NCI-H526 (cell line): ENCODE data around the gene TTLL9.

ENCODE experiments used
- DNase-seq, 2 experiments: peaks; one replicate each; lab custom pipeline; 2025; lab: John Stamatoyannopoulos, UW

TTLL9 gene

DNA sequence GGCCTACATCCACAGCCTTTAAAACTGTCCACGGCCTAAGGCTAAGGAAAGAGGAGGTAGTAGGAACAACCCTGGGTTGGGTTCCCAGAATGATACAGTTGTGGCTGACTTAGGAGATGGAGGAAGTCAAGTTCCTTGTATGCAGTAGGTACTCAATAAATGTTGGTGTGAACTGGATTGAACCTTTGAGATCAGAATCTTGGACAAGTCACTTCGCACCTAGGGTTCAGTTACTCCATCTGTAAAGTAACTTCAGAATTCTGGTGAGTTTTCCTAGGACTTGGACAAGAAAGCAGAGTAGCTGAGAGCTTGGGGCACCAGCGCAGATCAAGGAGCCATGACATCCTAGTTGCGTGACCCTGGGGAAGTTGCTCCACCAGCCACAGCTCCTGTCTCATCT lies 106.6 kb downstream of the TTLL9 start:
- DNase-seq = no peak

DNA sequence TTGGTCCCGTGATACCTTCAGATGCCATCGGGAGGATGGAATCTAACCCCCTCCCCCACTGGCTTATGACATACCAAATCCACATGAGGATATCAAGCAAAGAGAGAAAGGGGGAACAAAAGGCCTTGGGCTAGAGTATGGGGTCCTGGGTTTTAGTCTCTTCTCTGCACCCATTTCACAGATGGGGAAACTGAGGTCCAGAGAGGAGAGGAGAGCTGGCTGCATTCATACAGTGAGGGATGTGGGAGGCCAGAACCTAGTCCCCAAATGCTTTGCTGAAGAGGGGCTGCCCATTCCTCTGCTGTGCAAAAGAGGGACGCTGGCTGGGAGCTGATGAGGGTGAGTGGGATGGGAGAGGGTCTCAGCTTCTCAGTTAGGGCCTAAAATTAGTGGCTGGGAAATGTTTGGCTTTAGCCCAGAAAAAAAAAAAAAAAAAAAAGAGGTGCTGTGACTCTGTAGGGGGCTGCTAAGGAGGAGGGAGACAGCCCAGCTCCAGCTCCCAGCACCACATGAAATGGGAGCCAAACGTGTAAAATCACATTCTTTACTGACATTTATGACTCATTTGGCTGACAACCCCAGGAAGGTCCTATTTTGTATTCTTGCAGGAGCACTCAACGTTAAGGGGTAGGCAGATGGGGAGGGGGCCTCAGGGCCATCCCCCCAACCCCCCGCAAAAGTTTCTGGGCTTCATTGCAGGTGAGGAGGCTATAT lies 109.4 kb downstream of the TTLL9 start:
- no peak for DNase-seq

DNA sequence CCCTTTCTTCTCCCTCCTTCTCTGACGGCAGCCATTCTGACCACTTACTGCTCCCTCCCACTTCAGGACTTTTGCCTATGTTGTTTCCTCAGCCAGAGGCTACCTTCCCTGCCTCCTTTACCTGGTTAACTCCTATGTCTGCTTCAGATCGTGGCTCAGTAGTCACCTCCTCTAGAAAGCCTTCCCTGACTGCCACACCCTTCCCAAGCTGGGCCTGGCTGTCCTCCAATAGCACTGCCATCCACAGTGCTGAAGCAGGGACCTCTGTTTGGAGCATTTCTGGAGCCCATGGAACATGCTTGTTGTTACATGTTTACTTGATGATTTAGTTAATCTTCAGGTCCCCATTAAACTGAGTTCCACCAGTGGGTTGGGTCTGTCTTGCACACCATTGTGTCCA lies 111.3 kb downstream of the TTLL9 start:
- no peak for DNase-seq

DNA sequence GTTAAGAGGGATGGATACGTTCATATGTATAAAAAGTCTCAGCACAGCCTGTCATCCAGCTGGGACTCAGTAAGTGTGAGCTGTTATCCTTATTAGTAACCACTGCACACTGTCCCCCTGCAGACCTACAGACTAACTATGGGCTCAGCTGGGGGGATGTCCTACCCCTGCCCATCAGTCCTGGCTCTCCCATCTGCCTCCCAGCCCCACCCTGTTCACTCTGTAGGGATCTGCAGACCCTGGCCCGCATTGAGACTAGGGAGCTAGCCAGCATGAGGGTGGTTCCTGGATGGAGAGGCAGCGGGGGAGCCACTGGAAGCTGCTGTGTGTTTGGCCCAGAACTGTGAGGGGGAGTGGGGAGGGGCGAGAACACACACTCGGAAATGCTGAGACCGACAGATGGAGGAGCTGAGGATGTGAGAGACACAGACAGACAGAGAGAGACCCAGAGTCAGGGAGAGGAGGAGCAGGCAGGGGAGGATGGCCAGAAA lies 114.6 kb downstream of the TTLL9 start:
- no peak for DNase-seq

DNA sequence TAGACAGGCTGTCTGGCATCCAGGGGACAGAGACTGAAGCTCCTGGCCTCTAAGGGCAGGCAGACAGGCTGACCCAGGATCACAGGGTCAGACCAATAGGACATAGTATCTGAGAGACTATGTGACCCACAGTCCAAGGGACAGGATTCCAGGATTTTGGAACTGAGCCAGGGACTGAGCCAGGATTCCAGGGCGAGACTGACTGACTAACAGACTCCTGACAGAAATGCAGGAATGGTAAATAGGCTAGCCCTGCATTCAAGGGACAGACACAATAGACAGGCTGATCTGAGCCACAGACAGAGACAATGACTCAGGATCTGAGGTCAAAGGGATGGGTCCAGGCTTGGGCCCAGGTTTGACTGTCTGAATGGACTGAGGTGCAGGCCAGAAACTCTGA lies 117.3 kb downstream of the TTLL9 start:
- DNase-seq = no peak

DNA sequence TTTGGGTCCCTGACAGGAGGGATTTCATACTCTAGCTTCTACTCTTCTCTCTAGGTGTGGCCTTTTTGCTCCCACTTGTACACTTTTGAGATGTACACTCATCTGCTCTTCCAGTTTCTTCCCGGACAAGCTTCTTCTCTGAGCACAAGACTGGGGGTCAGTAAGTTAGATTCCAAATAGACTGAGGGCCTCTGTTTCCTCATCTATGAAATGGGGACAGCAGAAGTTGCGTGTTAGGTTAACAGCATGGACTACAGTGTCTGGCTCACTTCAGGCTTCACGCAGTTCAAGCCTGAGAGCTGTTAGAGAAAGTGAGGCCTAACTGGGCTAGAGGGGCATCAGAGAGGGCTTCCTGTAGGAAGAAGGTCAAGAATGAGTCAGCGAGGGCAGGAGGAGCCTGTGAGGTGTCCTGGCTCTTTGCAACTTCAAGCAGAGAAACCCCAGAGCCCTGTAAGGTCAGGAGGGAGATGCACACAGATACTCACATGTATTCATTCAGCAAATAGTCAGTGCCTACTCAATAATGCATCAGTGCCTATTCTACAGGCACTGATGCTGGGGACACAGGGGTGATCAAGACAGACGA lies 118.1 kb downstream of the TTLL9 start:
- no peak for DNase-seq

DNA sequence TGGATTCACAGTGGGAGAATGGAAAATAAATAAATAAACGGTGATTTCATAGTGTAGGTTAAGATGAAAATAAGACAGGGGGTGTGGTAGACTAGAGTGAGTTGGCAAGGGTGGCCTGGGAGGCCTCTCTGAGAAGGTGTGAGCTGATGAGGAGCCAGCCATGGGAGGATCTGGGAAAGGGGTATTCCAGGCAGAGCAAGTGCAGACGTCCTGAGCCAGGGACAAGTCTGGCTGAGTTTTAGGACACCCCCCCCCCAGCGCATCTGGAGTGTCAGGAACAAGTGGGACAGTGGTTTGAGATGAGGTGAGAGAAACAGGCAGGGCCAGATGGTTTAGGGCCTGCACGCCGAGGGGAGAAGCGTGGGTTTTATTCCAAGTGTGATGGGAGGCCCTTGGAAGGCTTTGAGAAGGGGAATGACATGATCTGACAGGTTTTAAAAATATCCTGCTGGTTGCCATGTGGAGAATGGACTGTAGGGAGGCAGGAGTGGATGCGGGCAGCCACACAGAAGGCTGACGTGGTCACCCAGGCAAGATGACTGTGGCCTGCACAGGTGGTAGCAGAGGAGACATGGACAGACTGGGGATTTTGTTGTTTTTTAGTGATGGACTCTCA lies 118.7 kb downstream of the TTLL9 start:
- DNase-seq = no peak

DNA sequence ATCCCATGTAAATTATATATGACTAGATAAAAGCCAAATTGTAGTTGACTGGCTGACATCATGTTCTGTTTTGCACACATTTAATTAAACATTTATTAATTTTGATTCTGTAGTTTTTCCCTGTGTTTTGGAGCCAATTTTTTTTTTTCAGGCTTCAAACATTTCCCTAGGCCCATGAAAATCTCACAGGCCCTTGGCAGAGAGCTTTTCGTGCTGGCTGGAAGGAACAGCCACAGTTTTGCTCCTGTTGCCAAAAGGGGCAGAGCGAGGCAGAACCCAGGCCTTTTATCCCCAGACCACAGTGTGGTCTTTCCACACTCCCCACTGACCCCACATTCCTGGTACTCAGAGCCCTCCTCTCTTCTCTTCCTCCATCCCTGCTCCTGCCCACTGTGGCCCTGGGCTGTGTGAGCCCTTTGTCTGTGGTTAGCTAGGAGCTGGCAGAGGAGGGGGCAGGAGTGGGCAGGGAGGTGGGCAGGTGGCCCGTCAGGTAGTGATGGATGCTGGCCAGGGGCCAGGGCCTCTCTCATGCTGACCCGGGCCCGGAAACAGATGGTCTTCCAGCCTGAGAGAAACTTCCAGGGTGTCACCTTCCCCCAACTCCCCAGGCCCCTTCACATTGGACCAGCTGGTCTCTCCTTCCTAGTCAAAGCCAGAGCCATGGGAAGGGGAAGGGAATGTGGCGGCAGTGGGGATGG lies 120.4 kb downstream of the TTLL9 start:
- no peak for DNase-seq

DNA sequence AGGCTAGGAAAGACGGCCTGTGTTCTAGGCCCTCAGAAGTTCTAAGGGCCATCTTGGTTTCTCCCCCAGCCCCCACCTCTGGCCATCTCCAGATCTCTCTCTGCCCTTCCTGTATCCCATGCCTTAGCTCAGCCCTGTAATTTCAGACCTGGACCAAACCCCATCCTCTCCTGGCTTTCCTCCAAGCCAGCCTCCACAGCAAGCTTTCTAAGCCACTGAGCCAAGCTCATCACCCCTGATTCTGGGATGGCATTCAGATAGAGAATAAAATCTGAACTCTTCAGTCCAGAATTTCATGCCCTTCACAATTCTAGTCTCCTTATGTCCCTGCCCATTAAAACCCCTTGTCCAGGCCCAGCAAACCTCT lies 120.9 kb downstream of the TTLL9 start:
- DNase-seq = no peak

DNA sequence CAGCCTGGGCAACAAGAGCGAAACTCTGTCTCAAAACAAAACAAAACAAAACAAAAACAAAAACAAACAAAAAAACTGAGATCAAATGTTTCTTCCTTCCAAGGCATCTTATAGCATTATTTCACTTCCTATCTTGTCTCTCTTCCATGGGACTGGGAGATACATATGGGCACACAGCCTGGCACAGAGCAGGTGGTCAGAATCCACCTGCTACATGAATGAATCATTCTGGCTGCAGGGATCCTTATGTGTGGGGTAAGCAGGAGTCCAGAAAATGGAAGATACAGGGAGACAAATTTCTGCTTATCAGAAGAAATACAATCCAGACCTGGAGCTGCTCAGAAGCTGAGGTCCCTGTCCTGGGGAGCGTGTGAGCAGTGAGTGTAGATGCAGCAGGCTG lies 121.7 kb downstream of the TTLL9 start:
- no peak for DNase-seq
